Aorta (tissue), 5 donors: ENCODE results near the gene LRRC23. TPM values are rescaled to one million over a fixed set of nuclear protein-coding genes. Genes with fewer than 3 reads are reported as not detected.
"Not testable (repeated sequence)": the region's sequence is repeated elsewhere in the genome, so short reads cannot be mapped to it uniquely, and the experiment has no call there.

Experiments used
- ATAC-seq: fragments of 200-7000 bp; cut with Tn5 transposase; one replicate; pipeline ENCODE4 v1.9.1; 2022; ENCODE audit warnings: moderate library complexity; ENCODE audit not compliant: low FRiP score
- DNase-seq, 2 donors: peaks; one replicate each; pipeline ENCODE4 v3.0.0-alpha.2; 2020
- H3K27ac ChIP-seq, 2 donors: one replicate each; pipeline ENCODE4 v1.5.1; 2013; ENCODE audit warnings: low read length in 2 of 2, mild to moderate bottlenecking in 2 of 2, moderate library complexity in 2 of 2, control low read depth in 1 of 2, inconsistent platforms in 1 of 2, low read depth in 1 of 2
- H3K27me3 ChIP-seq, 2 donors: one replicate each; pipeline ENCODE4 v1.6.1; 2013; ENCODE audit warnings: control low read depth in 1 of 2, low read length in 1 of 2, mild to moderate bottlenecking in 1 of 2, moderate library complexity in 1 of 2; ENCODE audit not compliant: insufficient read depth in 2 of 2, control insufficient read depth in 1 of 2
- H3K36me3 ChIP-seq, 2 donors: one replicate each; pipeline ENCODE4 v1.6.1; 2013; ENCODE audit warnings: control low read depth in 1 of 2, low read length in 1 of 2, mild to moderate bottlenecking in 1 of 2; ENCODE audit not compliant: insufficient read depth in 2 of 2, control insufficient read depth in 1 of 2
- H3K4me1 ChIP-seq, 2 donors: one replicate each; pipeline ENCODE4 v1.6.1; 2013; ENCODE audit warnings: low read length in 2 of 2, control low read depth in 1 of 2, mild to moderate bottlenecking in 1 of 2, moderate library complexity in 1 of 2; ENCODE audit not compliant: insufficient read depth in 2 of 2, control insufficient read depth in 1 of 2
- H3K4me3 ChIP-seq, 2 donors: one replicate each; pipeline ENCODE4 v1.5.1; 2013; ENCODE audit warnings: low read length in 2 of 2, control low read depth in 1 of 2, mild to moderate bottlenecking in 1 of 2
- H3K9me3 ChIP-seq: one replicate; pipeline ENCODE4 v1.6.1; 2013; ENCODE audit warnings: mild to moderate bottlenecking, low read length; ENCODE audit not compliant: control insufficient read depth
- WGBS, 2 donors: extraction: QIAGEN DNeasy Blood & Tissue Kit; methylation state at CpG; one replicate each; pipeline ENCODE4 v1.1.7; 2013; 5-methylcytosine and 5-hydroxymethylcytosine counted together
- intact Hi-C, 2 donors: fragments of 100-400 bp; cut with DNase I; formaldehyde crosslinking; loops; one replicate each; pipeline versions ENCODE4 v1.14.2 to v1.15.0; 2022
- polyA plus RNA-seq, 2 donors: library from polyadenylated mRNA; stranded (reverse); fragments of 200-250 nt; gene quantifications; one replicate each; pipeline ENCODE4 v1.2.3, GENCODE V29; 2013
- total RNA-seq, 2 donors: library from RNA; stranded (reverse); fragmentation: NEBNext Ultra II Directional; extraction: Animal tissue kit (Norgen Biotek cat#: 25700); gene quantifications; one replicate each; pipeline ENCODE4 v1.2.1, GENCODE V29; 2021
- donor health status: healthy with polysubstance abuse.
- donor health status: Bipolar disorder and iron deficiency.
- donor health status: DM: no; HTN: no; CAD: no.
- donor health status: DM: no; HTN: no; CAD: no.
- donor health status: DM: yes; HTN: yes; CAD: no.

The LRRC23 gene
- total and polyA plus RNA-seq, 4 donors, result 5.3 to 20.8 (median 14.0) TPM

GRCh38 chr12:6865307-6865706 is 39.3 kb upstream of the LRRC23 start:
- not testable (repeated sequence) for H3K9me3 ChIP-seq, H3K27me3 ChIP-seq, H3K4me1 ChIP-seq, DNase-seq, H3K4me3 ChIP-seq, H3K27ac ChIP-seq, ATAC-seq
- peaks cover 3 to 11% of the 10 kb centered on the region in 2 donors for H3K36me3 ChIP-seq
- intact Hi-C loops, result loop anchor here in 1 of 2 donors (5.0 kb wide), 2 partner anchors 62 to 77 kb away; partner anchors contain the start of genes ATN1, C12orf57 and RNU7-1
- 91% methylated on average over 5 of the region's 5 CpGs for WGBS, 2 donors

DNA sequence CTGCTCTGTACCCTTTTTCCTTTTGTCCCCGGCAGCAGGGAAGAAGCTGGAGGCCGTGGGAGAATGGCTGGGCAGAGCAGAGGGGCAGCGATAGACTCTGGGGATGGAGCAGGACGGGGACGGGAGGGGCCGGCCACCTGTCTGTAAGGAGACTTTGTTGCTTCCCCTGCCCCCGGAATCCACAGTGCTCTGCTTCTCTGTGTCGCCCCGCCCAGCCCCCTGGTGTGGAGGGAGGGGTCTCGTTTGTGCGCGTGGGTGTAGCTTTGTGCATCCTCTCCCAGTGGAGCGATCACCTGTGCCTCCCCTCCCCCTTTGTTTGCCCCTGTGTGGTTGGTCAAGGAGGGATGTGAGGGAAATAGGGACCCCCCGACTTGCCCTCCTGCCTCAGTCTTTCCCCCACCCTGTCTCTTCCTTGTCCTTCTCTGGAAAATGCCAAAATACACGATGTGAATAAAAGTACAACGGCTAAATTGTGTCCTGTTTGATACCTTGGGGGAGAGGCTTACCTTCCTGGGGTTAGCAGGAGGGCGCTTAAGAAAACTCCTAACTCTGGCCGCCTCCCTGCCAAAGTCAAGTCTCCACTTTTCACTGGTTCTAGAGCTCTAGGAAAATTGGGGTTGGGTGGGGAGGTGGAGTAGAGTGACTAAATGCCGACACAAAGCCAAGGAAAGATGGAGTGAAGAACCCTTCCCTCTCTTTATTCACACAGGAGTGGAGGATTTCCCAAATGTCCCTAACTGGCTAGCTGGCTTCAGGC is 38.3 kb upstream of the LRRC23 start:
- H3K36me3 ChIP-seq, result peaks cover 3 to 6% of the 10 kb centered on the region in 2 donors
- H3K27ac ChIP-seq, result peak overlapping the region in 1 of 2 donors; percentile 77

DNA sequence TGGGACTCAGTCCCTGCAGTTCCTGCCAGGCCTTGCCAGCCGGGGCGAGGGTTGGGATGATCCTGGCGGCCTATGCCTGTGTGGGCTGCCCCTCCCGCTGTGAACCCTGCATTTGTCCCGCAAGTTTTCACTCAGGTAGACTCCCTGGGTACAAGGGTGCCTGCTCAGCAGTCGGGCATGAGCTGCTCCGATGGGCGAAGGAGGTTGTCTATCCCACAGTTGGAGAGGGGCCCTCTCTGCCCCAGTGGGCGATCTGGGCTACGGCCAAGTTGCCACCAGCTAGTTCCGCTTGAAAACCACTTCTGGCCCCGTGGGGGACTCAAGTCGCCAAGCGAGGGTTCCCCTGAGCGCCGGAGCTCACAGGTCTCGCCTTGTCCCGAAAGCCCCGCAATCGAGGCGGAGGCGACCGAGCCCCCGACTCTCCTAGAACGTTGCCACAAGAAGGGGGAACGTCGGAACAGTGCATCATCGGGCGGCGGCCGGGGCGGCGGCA is 37.7 kb upstream of the LRRC23 start:
- intact Hi-C loops, result loop anchor here (2.0 to 5.0 kb wide), 3 partner anchors 14 to 75 kb away; partner anchors contain the start of genes ATN1 (in 1 of the 2), C12orf57 (in 1 of the 2), RNU7-1 (in 1 of the 2) and USP5 (in 1 of the 2)
- ATAC-seq (peak; percentile 20), DNase-seq (peak; percentile 83 to 91)
- Histone ChIP-seq H3K27me3 (no peaks in the 10 kb centered on the region), H3K36me3 (peaks cover 2 to 3% of the 10 kb centered on the region in 2 donors), H3K27ac (peak overlapping the region in 1 of 2 donors; percentile 77), H3K9me3 (no peaks in the 10 kb centered on the region), H3K4me1 (peaks cover 0 to 1% of the 10 kb centered on the region in 2 donors), H3K4me3 (peak overlapping the region in 1 of 2 donors; percentile 88)
- 0 to 1% methylated on average over 31 to 33 of the region's 33 CpGs for WGBS, 2 donors

More for the DNA sequence above, 38.3 kb upstream of the LRRC23 start:
- intact Hi-C loops, result loop anchor here (2.0 to 5.0 kb wide), 3 partner anchors 14 to 76 kb away; partner anchors contain the start of genes ATN1 (in 1 of the 2), C12orf57 (in 1 of the 2), RNU7-1 (in 1 of the 2) and USP5 (in 1 of the 2)
- WGBS, 2 donors, result 66 to 70% methylated on average over 17 to 19 of the region's 19 CpGs
- Histone ChIP-seq H3K4me1 (peaks cover 0 to 1% of the 10 kb centered on the region in 2 donors), H3K9me3 (no peaks in the 10 kb centered on the region), H3K4me3 (no peak overlapping the region), H3K27me3 (no peaks in the 10 kb centered on the region)
- ATAC-seq (no peak), DNase-seq (no peak)

- WGBS, 2 donors, result 0% methylated on average over 66 to 86 of the region's 86 CpGs
- Histone ChIP-seq H3K9me3 (no peaks in the 10 kb centered on the region), H3K27ac (peak within 1 kb of the TSS in 1 of 2 donors; percentile 77), H3K4me1 (peaks cover 0 to 1% of the 10 kb centered on the region in 2 donors), H3K27me3 (no peaks in the 10 kb centered on the region), H3K36me3 (peaks cover 2 to 3% of the 10 kb centered on the region in 2 donors), H3K4me3 (peak within 1 kb of the TSS; percentile 71 to 88)
- intact Hi-C loops, result loop anchor here (2.0 to 5.0 kb wide), 4 partner anchors 15 to 75 kb away; partner anchors contain the start of genes ATN1 (in 1 of the 2), C12orf57 (in 1 of the 2), RNU7-1 (in 1 of the 2) and USP5 (in 1 of the 2)
- peak; percentile 93 for ATAC-seq
- DNase-seq, result peak; percentile 82 to 97
Observed at GRCh38 chr12:6867413-6868210, 37.0 kb upstream of the LRRC23 start, which contains the start of gene TPI1. TSS of gene TPI1 (plus strand) at chr12:6867531. CDS start at chr12:6867567, 36 bp downstream.

DNA sequence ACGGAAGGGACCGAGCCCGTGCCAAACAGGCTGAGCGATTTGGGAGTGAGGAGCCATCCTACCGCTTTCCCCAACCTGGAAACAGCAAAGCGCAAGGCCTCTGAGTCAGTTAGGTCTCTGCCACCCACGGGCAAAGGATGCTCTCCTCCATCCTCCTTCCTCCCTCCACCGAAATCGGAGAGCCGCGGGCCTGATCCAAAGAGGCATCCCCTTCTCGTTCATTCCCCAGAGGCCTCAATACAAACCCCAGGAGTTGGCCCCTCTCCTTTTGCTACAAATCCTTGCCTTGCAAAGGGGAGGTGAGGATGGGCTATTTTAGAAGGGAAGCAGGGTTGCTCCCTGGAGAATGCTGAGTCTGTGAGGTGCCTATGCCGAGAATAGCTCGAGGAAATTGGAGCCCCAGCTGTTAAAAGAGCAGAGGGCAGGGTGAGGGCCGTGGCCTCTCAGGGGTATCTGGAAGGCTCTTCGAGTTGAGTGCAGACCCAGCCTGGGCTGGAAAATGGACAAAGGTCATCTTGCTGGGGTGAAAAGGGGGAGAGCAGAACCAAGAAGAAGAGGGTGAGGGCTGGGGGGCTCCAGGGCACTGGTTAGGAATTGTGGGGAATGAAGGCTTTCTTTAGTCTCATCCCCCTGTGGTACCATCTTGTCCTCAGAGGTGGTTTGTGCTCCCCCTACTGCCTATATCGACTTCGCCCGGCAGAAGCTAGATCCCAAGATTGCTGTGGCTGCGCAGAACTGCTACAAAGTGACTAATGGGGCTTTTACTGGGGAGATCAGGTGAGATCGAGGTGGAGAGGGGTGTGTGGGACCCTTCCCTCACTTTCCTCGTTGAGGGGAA is 36.2 kb upstream of the LRRC23 start:
- DNase-seq (no peak), ATAC-seq (no peak)
- H3K9me3 ChIP-seq, result no peaks in the 10 kb centered on the region
- 8 to 9% methylated on average over 22 of the region's 22 CpGs for WGBS, 2 donors
- intact Hi-C loops, result loop anchor here (2.0 to 5.0 kb wide), 3 partner anchors 59 to 74 kb away; partner anchors contain the start of genes ATN1 (in 1 of the 2), C12orf57 (in 1 of the 2) and RNU7-1 (in 1 of the 2)
- peaks cover 2% of the 10 kb centered on the region in 2 donors for H3K36me3 ChIP-seq
- H3K27ac ChIP-seq, result peak overlapping the region in 1 of 2 donors; percentile 11
- H3K4me3 ChIP-seq, result peak overlapping the region; percentile 71 to 88
- H3K27me3 ChIP-seq, result no peaks in the 10 kb centered on the region
- peaks cover 0 to 1% of the 10 kb centered on the region in 2 donors for H3K4me1 ChIP-seq

- 33 to 36% methylated on average over 12 of the region's 12 CpGs for WGBS, 2 donors
- no peak overlapping the region for H3K27ac ChIP-seq
- no peak overlapping the region for H3K4me3 ChIP-seq
- H3K9me3 ChIP-seq, result no peaks in the 10 kb centered on the region
- DNase-seq, result peak; percentile 82 to 90
- no peaks in the 10 kb centered on the region for H3K27me3 ChIP-seq
- H3K36me3 ChIP-seq, result peaks cover 0 to 2% of the 10 kb centered on the region in 2 donors
- intact Hi-C loops, result loop anchor here (2.0 to 5.0 kb wide), 4 partner anchors 58 to 102 kb away; partner anchors contain the start of genes ATN1 (in 1 of the 2), C12orf57 (in 1 of the 2), PTMS (in 1 of the 2) and RNU7-1 (in 1 of the 2)
- peaks cover 0 to 1% of the 10 kb centered on the region in 2 donors for H3K4me1 ChIP-seq
- ATAC-seq, result no peak
Observed at GRCh38 chr12:6869049-6870021, 35.3 kb upstream of the LRRC23 start.

GRCh38 chr12:6870304-6870703 is 34.3 kb upstream of the LRRC23 start:
- ATAC-seq, result not testable (repeated sequence)

More at GRCh38 chr12:6870304-6870703, 34.3 kb upstream of the LRRC23 start:
- H3K4me3 ChIP-seq, H3K36me3 ChIP-seq, H3K27ac ChIP-seq, DNase-seq, H3K4me1 ChIP-seq, H3K27me3 ChIP-seq, H3K9me3 ChIP-seq: not testable (repeated sequence)
- 57 to 59% methylated on average over 4 of the region's 4 CpGs for WGBS, 2 donors
- intact Hi-C loops, result loop anchor here in 1 of 2 donors (5.0 kb wide), 1 partner anchor 103 kb away; the partner anchor contains the start of gene PTMS
